ENCODE results near the gene IL36RN. TPM values are rescaled to one million over a fixed set of nuclear protein-coding genes. Genes with fewer than 3 reads are reported as not detected.
A peak's percentile ranks its signal among the peaks of the same experiment; 100 is the strongest.

The IL36RN gene
- total RNA-seq, 1 experiment from 2014 or later, result 1.7 TPM

DNA sequence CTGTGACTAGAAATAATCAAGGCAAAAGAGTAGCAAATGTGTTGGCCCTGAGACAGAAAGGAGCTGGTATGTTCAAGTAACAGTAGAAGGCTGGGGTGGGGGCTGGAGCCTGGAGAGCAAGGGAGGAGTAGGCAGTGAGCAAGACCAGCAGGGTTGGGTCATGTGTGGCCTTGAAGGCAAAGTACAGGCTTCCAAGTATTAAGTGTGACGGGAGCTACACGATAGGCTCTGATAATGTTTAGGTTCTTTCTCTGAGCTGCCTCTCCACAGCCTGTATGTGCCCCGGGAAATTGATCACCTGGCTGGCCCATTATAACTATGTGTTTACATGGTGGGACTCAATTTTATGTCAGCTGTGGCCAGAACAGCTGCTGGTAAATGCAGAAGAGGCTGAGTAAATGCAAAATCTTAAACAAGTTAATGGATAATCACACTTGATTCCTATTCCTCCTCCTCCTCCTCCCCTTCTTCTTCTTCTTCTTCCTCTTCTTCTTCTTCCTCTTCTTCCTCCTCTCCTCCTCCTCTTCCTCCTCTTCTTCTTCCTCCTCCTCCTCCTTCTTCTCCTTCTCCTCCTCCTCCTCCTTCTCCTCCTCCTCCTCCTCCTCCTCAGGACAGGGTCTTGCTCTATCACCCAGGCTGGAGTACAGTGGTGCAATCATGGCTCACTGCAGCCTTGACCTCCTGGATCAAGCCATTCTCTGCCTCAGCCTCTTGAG lies 18.1 kb downstream of the IL36RN start:
- no peaks in the 10 kb centered on the region for H3K9me3 ChIP-seq (ENCODE audit: insufficient read depth, low read depth)
- H3K27ac ChIP-seq, result peak overlapping the region; percentile 100
- ChIA-PET POLR2A (ENCODE audit: unreplicated experiment) (interaction anchor here (0.5 to 1.2 kb wide), 2 partner anchors 61 to 141 kb away, joined by 3 to 4 read pairs; no protein-coding TSS in a partner anchor), CTCF (interaction anchor here (0.6 to 1.2 kb wide), 5 partner anchors 8 to 313 kb away, joined by 3 to 6 read pairs (median 4); no protein-coding TSS in a partner anchor)
- H3K36me3 ChIP-seq (ENCODE audit: low read depth), result no peaks in the 10 kb centered on the region; the same call in 1 of the 2 replicates
- H3K9me2 ChIP-seq (ENCODE audit: insufficient read depth), result no peaks in the 10 kb centered on the region
- no peak for DNase-seq
- H2AFZ ChIP-seq, result peak overlapping the region; percentile 2; the same call in 1 of the 2 replicates
- BruUV-seq (replicated peaks), result no TSS peak
- no peaks in the 10 kb centered on the region for H4K20me1 ChIP-seq (ENCODE audit: insufficient read depth)
- TF ChIP-seq, protein P1, sequence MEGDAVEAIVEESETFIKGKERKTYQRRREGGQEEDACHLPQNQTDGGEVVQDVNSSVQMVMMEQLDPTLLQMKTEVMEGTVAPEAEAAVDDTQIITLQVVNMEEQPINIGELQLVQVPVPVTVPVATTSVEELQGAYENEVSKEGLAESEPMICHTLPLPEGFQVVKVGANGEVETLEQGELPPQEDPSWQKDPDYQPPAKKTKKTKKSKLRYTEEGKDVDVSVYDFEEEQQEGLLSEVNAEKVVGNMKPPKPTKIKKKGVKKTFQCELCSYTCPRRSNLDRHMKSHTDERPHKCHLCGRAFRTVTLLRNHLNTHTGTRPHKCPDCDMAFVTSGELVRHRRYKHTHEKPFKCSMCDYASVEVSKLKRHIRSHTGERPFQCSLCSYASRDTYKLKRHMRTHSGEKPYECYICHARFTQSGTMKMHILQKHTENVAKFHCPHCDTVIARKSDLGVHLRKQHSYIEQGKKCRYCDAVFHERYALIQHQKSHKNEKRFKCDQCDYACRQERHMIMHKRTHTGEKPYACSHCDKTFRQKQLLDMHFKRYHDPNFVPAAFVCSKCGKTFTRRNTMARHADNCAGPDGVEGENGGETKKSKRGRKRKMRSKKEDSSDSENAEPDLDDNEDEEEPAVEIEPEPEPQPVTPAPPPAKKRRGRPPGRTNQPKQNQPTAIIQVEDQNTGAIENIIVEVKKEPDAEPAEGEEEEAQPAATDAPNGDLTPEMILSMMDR (conservative IDR thresholded peaks at IDR 0.05), result no peak
- no peak for TF ChIP-seq EZH2 (IDR thresholded peaks at IDR 0.05; ENCODE audit: low read depth)
- peak overlapping the region; percentile 72 for H3K4me2 ChIP-seq
- H3K4me3 ChIP-seq, result no peak overlapping the region
- H3K79me2 ChIP-seq (ENCODE audit: low read depth), result no peaks in the 10 kb centered on the region
- H3K27me3 ChIP-seq (ENCODE audit: insufficient read depth, low read depth), result no peaks in the 10 kb centered on the region
- peaks cover 74% of the 10 kb centered on the region for H3K4me1 ChIP-seq (replicated peaks; ENCODE audit: insufficient read depth)
- intact Hi-C loops (cut with micrococcal nuclease; ENCODE audit: unreplicated experiment), result loop anchor here (5.0 to 10.0 kb wide), 3 partner anchors 65 to 432 kb away; partner anchors contain the start of gene SLC20A1
- peaks cover 54% of the 10 kb centered on the region for H3F3A ChIP-seq (ENCODE audit: insufficient read depth, low read depth)

DNA sequence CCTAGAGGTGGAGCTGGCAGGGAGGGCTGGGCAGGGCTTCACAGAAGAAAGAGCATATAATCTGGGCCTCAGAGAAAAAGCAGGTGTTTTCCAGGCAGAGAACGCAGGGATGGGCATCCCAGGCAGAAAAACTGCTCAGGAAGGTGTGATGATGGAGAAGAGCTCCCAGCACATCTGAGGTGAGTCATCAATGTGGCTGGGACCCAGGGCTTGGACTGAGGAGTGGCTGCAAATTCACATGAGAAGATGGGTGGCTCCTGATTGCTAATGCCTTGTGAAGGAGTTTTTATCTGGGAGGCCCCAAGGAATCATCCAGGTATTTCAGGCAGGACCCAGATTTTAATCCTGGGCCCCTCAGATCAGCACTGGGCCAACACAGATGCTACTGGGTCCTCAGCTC lies 18.9 kb downstream of the IL36RN start:
- TF ChIP-seq, protein P1 (conservative IDR thresholded peaks at IDR 0.05), result no peak
- TF ChIP-seq EZH2 (IDR thresholded peaks at IDR 0.05; ENCODE audit: low read depth), result no peak
- Histone ChIP-seq H4K20me1 (ENCODE audit: insufficient read depth) (no peaks in the 10 kb centered on the region), H3K9me3 (ENCODE audit: insufficient read depth, low read depth) (no peaks in the 10 kb centered on the region), H3K4me2 (peak overlapping the region; percentile 72), H3K4me1 (replicated peaks; ENCODE audit: insufficient read depth) (peaks cover 73% of the 10 kb centered on the region), H3K79me2 (ENCODE audit: low read depth) (no peaks in the 10 kb centered on the region), H3K9me2 (ENCODE audit: insufficient read depth) (no peaks in the 10 kb centered on the region), H3K36me3 (ENCODE audit: low read depth) (no peaks in the 10 kb centered on the region; the same call in 1 of the 2 replicates), H3K27me3 (ENCODE audit: insufficient read depth, low read depth) (no peaks in the 10 kb centered on the region), H3K27ac (peak overlapping the region; percentile 100), H2AFZ (no peak overlapping the region), H3K4me3 (no peak overlapping the region), H3F3A (ENCODE audit: insufficient read depth, low read depth) (peaks cover 54% of the 10 kb centered on the region)
- CTCF ChIA-PET, result interaction anchor here (0.6 to 1.2 kb wide), 5 partner anchors 9 to 136 kb away, joined by 3 to 6 read pairs (median 4); no protein-coding TSS in a partner anchor
- POLR2A ChIA-PET (ENCODE audit: unreplicated experiment), result interaction anchor here (0.6 to 1.2 kb wide), 4 partner anchors 9 to 352 kb away, joined by 3 to 6 read pairs (median 4); no protein-coding TSS in a partner anchor
- DNase-seq, result peak; percentile 79 to 93
- BruUV-seq (replicated peaks), result TSS peak; percentile 86
- intact Hi-C loops (cut with micrococcal nuclease; ENCODE audit: unreplicated experiment), result loop anchor here (1.0 to 10.0 kb wide), 9 partner anchors 9 to 433 kb away; partner anchors contain the start of genes CKAP2L and SLC20A1

DNA sequence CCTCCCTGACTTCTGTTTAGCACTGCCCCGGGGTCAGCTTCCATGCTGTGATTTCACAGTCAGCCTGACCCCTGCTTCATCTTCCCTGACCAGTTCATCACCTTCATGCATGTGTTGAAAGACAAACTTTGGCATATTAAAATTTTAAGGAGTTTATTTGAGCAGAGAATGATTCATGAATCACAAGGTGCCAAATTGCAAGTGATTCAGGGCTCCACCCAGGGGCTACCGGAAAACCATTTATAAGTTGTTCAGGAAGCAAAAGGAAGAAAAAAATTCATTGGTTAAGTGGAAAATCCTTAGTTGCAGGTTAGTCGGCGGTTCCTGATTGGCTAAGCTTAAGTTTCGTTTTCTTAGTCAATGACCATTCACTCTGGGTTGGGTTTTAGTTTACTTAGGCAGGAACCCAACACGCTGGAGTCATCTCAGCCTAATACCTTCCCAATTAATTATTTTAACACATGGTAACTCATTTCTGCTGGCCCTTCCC lies 19.4 kb downstream of the IL36RN start:
- no TSS peak for BruUV-seq (replicated peaks)
- ChIA-PET CTCF (interaction anchor here (0.6 to 1.2 kb wide), 3 partner anchors 10 to 137 kb away, joined by 3 to 6 read pairs (median 4); no protein-coding TSS in a partner anchor), POLR2A (ENCODE audit: unreplicated experiment) (interaction anchor here (0.6 to 1.2 kb wide), 6 partner anchors 9 to 352 kb away, joined by 3 to 6 read pairs (median 4); no protein-coding TSS in a partner anchor)
- peak; percentile 76 to 100 for DNase-seq
- H3K4me1 ChIP-seq (replicated peaks; ENCODE audit: insufficient read depth), result peaks cover 73% of the 10 kb centered on the region
- no peaks in the 10 kb centered on the region for H3K79me2 ChIP-seq (ENCODE audit: low read depth)
- peak overlapping the region; percentile 46; the same call in 1 of the 2 replicates for H3K4me3 ChIP-seq
- H3K9me3 ChIP-seq (ENCODE audit: insufficient read depth, low read depth), result no peaks in the 10 kb centered on the region
- no peaks in the 10 kb centered on the region for H3K27me3 ChIP-seq (ENCODE audit: insufficient read depth, low read depth)
- H3K36me3 ChIP-seq (ENCODE audit: low read depth), result no peaks in the 10 kb centered on the region; the same call in 1 of the 2 replicates
- peak overlapping the region; percentile 100 for H3K27ac ChIP-seq
- no peak overlapping the region for H2AFZ ChIP-seq
- peak overlapping the region; percentile 83 for H3K4me2 ChIP-seq
- H4K20me1 ChIP-seq (ENCODE audit: insufficient read depth), result no peaks in the 10 kb centered on the region
- H3F3A ChIP-seq (ENCODE audit: insufficient read depth, low read depth), result peaks cover 54% of the 10 kb centered on the region
- TF ChIP-seq EZH2 (IDR thresholded peaks at IDR 0.05; ENCODE audit: low read depth), result no peak
- TF ChIP-seq, protein P1 (conservative IDR thresholded peaks at IDR 0.05), result no peak
- intact Hi-C loops (cut with micrococcal nuclease; ENCODE audit: unreplicated experiment), result loop anchor here (1.0 to 10.0 kb wide), 9 partner anchors 9 to 434 kb away; partner anchors contain the start of genes CKAP2L and SLC20A1
- H3K9me2 ChIP-seq (ENCODE audit: insufficient read depth), result no peaks in the 10 kb centered on the region
